Esophagus muscularis mucosa (tissue), 4 donors: Measurements from ENCODE around the gene BRMS1. TPM values are rescaled to one million over a fixed set of nuclear protein-coding genes. Genes with fewer than 3 reads are reported as not detected.
"Not testable (repeated sequence)": the region's sequence is repeated elsewhere in the genome, so short reads cannot be mapped to it uniquely, and the experiment has no call there.

Experiments used
- DNase-seq: peaks from one replicate; pipeline ENCODE4 v3.0.0-alpha.2; 2017; ENCODE audit errors: extremely low spot score
- H3K27ac ChIP-seq, 4 donors: fragments of 200-600 bp; sonication (generic); replicated peaks in 1 of 4; 1 replicate in 3 of 4; 2 replicates in 1 of 4; pipeline ENCODE4 v1.5.1; 2016 to 2019; ENCODE audit warnings: mild to moderate bottlenecking in 1 of 4
- H3K27me3 ChIP-seq, 4 donors: fragments of 200-600 bp; sonication (generic); one replicate each; pipeline versions ENCODE4 v1.5.1 to v1.6.0; 2016 to 2019
- H3K36me3 ChIP-seq, 4 donors: fragments of 200-600 bp; sonication (generic); one replicate each; pipeline ENCODE4 v1.5.1; 2016 to 2019
- H3K4me1 ChIP-seq, 4 donors: fragments of 200-600 bp; sonication (generic); one replicate each; pipeline ENCODE4 v1.5.1; 2016 to 2019
- H3K4me3 ChIP-seq, 4 donors: fragments of 200-600 bp; sonication (generic); 1 replicate in 2 of 4; 2 replicates in 2 of 4; pipeline ENCODE4 v1.5.1; 2016 to 2019; ENCODE audit warnings: mild to moderate bottlenecking in 4 of 4, moderate library complexity in 1 of 4
- H3K9me3 ChIP-seq, 4 donors: fragments of 200-600 bp; sonication (generic); 1 replicate in 3 of 4; 2 replicates in 1 of 4; pipeline ENCODE4 v1.5.1; 2016 to 2019
- CTCF ChIP-seq, 3 experiments: fragments of 200-600 bp in 2 of 3; fragments of 450-650 bp in 1 of 3; sonication (generic) in 2 of 3; IDR thresholded peaks; one replicate each; pipeline ENCODE4 v1.5.1; 2017 to 2019; ENCODE audit warnings: antibody characterized with exemption in 3 of 3, mild to moderate bottlenecking in 2 of 3, moderate library complexity in 1 of 3
- EP300 ChIP-seq: sonication (generic); formaldehyde crosslinking; IDR thresholded peaks from one replicate; pipeline ENCODE4 v1.6.1; 2017; ENCODE audit warnings: antibody characterized with exemption
- POLR2A ChIP-seq: fragments of 450-650 bp; IDR thresholded peaks from one replicate; pipeline ENCODE4 v1.6.1; 2017; ENCODE audit warnings: antibody characterized with exemption, moderate library complexity, mild to moderate bottlenecking, low read depth
- POLR2AphosphoS5 ChIP-seq, 2 donors: sonication (generic); formaldehyde crosslinking; IDR thresholded peaks; one replicate each; pipeline ENCODE4 v1.6.1; 2017; ENCODE audit warnings: antibody characterized with exemption in 2 of 2
- WGBS: methylation state at CpG from one replicate; pipeline ENCODE4 v1.1.5; 2018; 5-methylcytosine and 5-hydroxymethylcytosine counted together
- intact Hi-C: fragments of 100-400 bp; cut with DNase I; formaldehyde crosslinking; loops from one replicate; pipeline ENCODE4 v1.15.1; 2023
- total RNA-seq, 4 donors: library from RNA; depleted of rRNA; stranded (reverse); fragments of >200 nt; gene quantifications; one replicate each; pipeline versions ENCODE4 v1.1.0 to v1.2.1, GENCODE V29; 2016

Gene BRMS1
- total RNA-seq, 4 donors from 2014 or later = 22.8 to 35.1 (median 34.1) TPM

- peaks cover 7 to 10% (median 8%) of the 10 kb centered on the region in 4 donors for H3K4me1 ChIP-seq
- no peaks in the 10 kb centered on the region for H3K36me3 ChIP-seq
- H3K27ac ChIP-seq = no peak overlapping the region
- peak overlapping the region; percentile 24 to 51 (median 34) for H3K4me3 ChIP-seq
- WGBS = 7% methylated on average over 20 of the region's 20 CpGs
- no peaks in the 10 kb centered on the region for H3K9me3 ChIP-seq
- no peak for TF ChIP-seq POLR2A
- peak; percentile 90 to 97 (median 92) for TF ChIP-seq CTCF (IDR thresholded peaks at IDR 0.05)
- no peak for TF ChIP-seq EP300
- peak in 1 of 2 donors; percentile 45 for TF ChIP-seq POLR2AphosphoS5 (IDR thresholded peaks at IDR 0.05)
- H3K27me3 ChIP-seq = peaks cover 0 to 36% (median 0%) of the 10 kb centered on the region in 4 donors
- intact Hi-C loops = loop anchor here (5.0 kb wide), 1 partner anchor 74 kb away; no protein-coding TSS in a partner anchor
- DNase-seq = peak; percentile 97
Observed at GRCh38 chr11:66386171-66387069, 41.5 kb upstream of the BRMS1 start.

- H3K9me3 ChIP-seq, H3K36me3 ChIP-seq, H3K27ac ChIP-seq, intact Hi-C loops, H3K4me3 ChIP-seq, DNase-seq, H3K4me1 ChIP-seq: not testable (repeated sequence)
- WGBS = 77% methylated on average over 13 of the region's 13 CpGs
- peaks cover 0 to 44% (median 0%) of the 10 kb centered on the region in 4 donors for H3K27me3 ChIP-seq
Observed at GRCh38 chr11:66384316-66384715, 39.4 kb upstream of the BRMS1 start.

GRCh38 chr11:66380264-66380663 is 35.4 kb upstream of the BRMS1 start:
- intact Hi-C loops, H3K4me3 ChIP-seq: not testable (repeated sequence)
- WGBS = 28% methylated on average over 7 of the region's 7 CpGs

GRCh38 chr11:66373690-66374287 is 28.9 kb upstream of the BRMS1 start:
- intact Hi-C loops, H3K27ac ChIP-seq: not testable (repeated sequence)
- WGBS = 75% methylated on average over 9 of the region's 9 CpGs

More at GRCh38 chr11:66380264-66380663, 35.4 kb upstream of the BRMS1 start:
- not testable (repeated sequence) for DNase-seq, H3K36me3 ChIP-seq, H3K27ac ChIP-seq, H3K9me3 ChIP-seq, H3K4me1 ChIP-seq
- H3K27me3 ChIP-seq = peaks cover 0 to 71% (median 0%) of the 10 kb centered on the region in 4 donors

GRCh38 chr11:66373265-66373664 is 28.4 kb upstream of the BRMS1 start:
- Histone ChIP-seq H3K27me3 (peaks cover 0 to 37% (median 0%) of the 10 kb centered on the region in 4 donors), H3K4me1 (peaks cover 21 to 30% (median 26%) of the 10 kb centered on the region in 4 donors), H3K36me3 (peaks cover 0 to 9% (median 0%) of the 10 kb centered on the region in 4 donors), H3K9me3 (no peaks in the 10 kb centered on the region), H3K27ac (no peak overlapping the region), H3K4me3 (no peak overlapping the region)
- TF ChIP-seq CTCF (IDR thresholded peaks at IDR 0.05) = no peak
- no peak for TF ChIP-seq POLR2A
- TF ChIP-seq POLR2AphosphoS5 (IDR thresholded peaks at IDR 0.05) = no peak
- no peak for TF ChIP-seq EP300
- 65% methylated on average over 5 of the region's 5 CpGs for WGBS
- intact Hi-C loops = no loop called here
- DNase-seq = no peak

More at GRCh38 chr11:66373690-66374287, 28.9 kb upstream of the BRMS1 start:
- H3K9me3 ChIP-seq, H3K4me3 ChIP-seq, H3K36me3 ChIP-seq, DNase-seq: not testable (repeated sequence)
- Histone ChIP-seq H3K27me3 (peaks cover 0 to 42% (median 0%) of the 10 kb centered on the region in 4 donors), H3K4me1 (peaks cover 21 to 30% (median 26%) of the 10 kb centered on the region in 4 donors)
